Activated CD4-positive, alpha-beta memory T cell treated with anti-CD3 and anti-CD28 coated beads for 36 hours (primary cell): ENCODE results near the gene ZSWIM5. TPM values are rescaled to one million over a fixed set of nuclear protein-coding genes. Genes with fewer than 3 reads are reported as not detected.
"Not testable (repeated sequence)": the region's sequence is repeated elsewhere in the genome, so short reads cannot be mapped to it uniquely, and the experiment has no call there.

Experiments used
- CTCF ChIA-PET: fragments of 350-600 bp; sonication (Branson Sonifier 250); formaldehyde crosslinking; loops from one replicate; lab custom pipeline; 2021; ENCODE audit warnings: antibody characterized with exemption, inconsistent platforms; lab: Charles Lee
- POLR2A ChIA-PET: fragments of 350-600 bp; sonication (Branson Sonifier 250); formaldehyde crosslinking; loops from one replicate; lab custom pipeline; 2021; ENCODE audit warnings: antibody characterized with exemption; lab: Charles Lee
- DNase-seq: peaks from one replicate; pipeline ENCODE4 v3.0.0-alpha.2; 2020
- H3K27ac Mint-ChIP-seq: one replicate; pipeline ENCODE4 v1.8.0; 2021; ENCODE audit warnings: mixed read lengths
- H3K27me3 Mint-ChIP-seq: one replicate; pipeline ENCODE4 v1.8.0; 2021; ENCODE audit warnings: mixed read lengths
- H3K36me3 Mint-ChIP-seq: one replicate; pipeline ENCODE4 v1.8.0; 2021; ENCODE audit warnings: mixed read lengths
- H3K4me1 Mint-ChIP-seq: one replicate; pipeline ENCODE4 v1.8.0; 2021; ENCODE audit warnings: low read depth, mixed read lengths
- H3K4me3 Mint-ChIP-seq: one replicate; pipeline ENCODE4 v1.8.0; 2021; ENCODE audit warnings: mild to moderate bottlenecking, mixed read lengths
- H3K9me3 Mint-ChIP-seq: one replicate; pipeline ENCODE4 v1.8.0; 2021; ENCODE audit warnings: mixed read lengths
- intact Hi-C: fragments of 100-400 bp; cut with micrococcal nuclease; formaldehyde crosslinking; loops from one replicate; pipeline ENCODE4 v1.15.1; 2023
- total RNA-seq, 2 experiments: library from RNA; stranded (reverse); gene quantifications; one replicate each; pipeline ENCODE4 v1.2.3, GENCODE V29; 2021

ZSWIM5 gene
- total RNA-seq, 2 experiments from 2014 or later = 0.51 to 0.59 TPM

DNA sequence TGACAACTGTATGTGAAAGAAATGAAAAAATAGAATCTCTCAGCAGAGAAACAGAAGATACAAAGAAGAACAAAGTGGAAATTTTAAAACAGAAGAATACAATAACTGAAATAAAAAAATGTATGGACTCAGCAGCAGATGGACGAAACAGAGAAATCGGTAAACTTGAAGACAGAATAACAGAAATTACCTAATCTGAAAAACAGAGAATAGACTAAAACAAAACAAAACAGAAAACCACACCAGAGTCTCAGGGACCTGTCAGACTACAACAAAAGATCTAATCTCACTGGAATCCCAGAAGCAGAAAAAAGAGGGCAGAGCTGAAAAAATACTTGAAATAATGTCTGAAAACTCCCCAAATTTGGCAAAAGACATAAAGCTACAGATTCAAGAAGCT, 83.0 kb downstream of the ZSWIM5 start:
- no peak for DNase-seq
- intact Hi-C loops = no loop called here
- H3K27me3 Mint-ChIP-seq = no peaks in the 10 kb centered on the region
- H3K27ac Mint-ChIP-seq = no peak overlapping the region
- H3K4me1 Mint-ChIP-seq = peaks cover 5% of the 10 kb centered on the region
- H3K36me3 Mint-ChIP-seq = no peaks in the 10 kb centered on the region
- ChIA-PET POLR2A (no interaction called here), CTCF (no interaction called here)
- no peak overlapping the region for H3K4me3 Mint-ChIP-seq
- H3K9me3 Mint-ChIP-seq = no peaks in the 10 kb centered on the region

DNA sequence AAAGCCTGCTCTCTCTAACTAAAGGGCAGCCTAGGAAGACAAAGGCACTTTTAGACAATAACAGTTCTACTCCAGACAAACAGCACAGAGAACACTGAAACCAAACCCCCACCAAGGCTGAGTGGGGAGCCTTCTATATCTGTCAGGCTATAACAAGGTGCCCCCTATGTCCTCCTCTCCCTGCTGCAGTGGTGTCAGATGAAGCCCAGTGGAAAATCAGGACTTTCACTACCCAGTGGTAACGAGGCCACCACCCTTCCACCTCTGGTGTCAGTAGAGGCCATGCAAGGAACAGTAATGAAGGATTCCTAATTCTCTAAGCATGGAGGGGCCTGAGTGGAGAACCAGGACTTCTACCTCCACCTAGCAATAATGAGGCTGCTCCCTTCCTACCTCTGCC, 83.7 kb downstream of the ZSWIM5 start:
- H3K36me3 Mint-ChIP-seq = no peaks in the 10 kb centered on the region
- no peaks in the 10 kb centered on the region for H3K9me3 Mint-ChIP-seq
- no peaks in the 10 kb centered on the region for H3K27me3 Mint-ChIP-seq
- POLR2A ChIA-PET = no interaction called here
- H3K27ac Mint-ChIP-seq = no peak overlapping the region
- H3K4me1 Mint-ChIP-seq = peaks cover 6% of the 10 kb centered on the region
- no peak for DNase-seq
- H3K4me3 Mint-ChIP-seq = no peak overlapping the region
- intact Hi-C loops = no loop called here
- CTCF ChIA-PET = no interaction called here

DNA sequence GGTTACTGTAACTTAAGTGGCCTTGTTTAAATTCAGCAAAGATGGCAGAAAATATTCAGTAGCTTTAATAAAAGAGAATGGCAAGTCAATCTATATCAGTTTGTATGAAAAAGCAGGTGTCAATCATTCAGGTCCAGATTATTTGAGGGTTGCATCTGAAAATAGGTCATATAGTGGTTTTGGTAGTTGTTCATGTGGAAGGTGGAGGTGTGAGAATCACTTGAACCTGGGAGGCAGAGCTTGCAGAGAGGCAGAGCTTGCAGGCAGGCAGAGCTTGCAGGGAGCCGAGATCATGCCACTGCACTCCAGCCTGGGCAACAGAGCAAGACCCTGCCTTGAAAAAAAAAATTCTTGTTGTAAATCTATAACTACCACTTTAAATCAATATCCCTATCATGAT, 88.6 kb downstream of the ZSWIM5 start:
- Mint-ChIP-seq H3K4me1 (peaks cover 26% of the 10 kb centered on the region), H3K9me3 (no peaks in the 10 kb centered on the region), H3K36me3 (no peaks in the 10 kb centered on the region), H3K27me3 (no peaks in the 10 kb centered on the region), H3K4me3 (no peak overlapping the region), H3K27ac (no peak overlapping the region)
- intact Hi-C loops = no loop called here
- no peak for DNase-seq
- ChIA-PET CTCF (no interaction called here), POLR2A (no interaction called here)

DNA sequence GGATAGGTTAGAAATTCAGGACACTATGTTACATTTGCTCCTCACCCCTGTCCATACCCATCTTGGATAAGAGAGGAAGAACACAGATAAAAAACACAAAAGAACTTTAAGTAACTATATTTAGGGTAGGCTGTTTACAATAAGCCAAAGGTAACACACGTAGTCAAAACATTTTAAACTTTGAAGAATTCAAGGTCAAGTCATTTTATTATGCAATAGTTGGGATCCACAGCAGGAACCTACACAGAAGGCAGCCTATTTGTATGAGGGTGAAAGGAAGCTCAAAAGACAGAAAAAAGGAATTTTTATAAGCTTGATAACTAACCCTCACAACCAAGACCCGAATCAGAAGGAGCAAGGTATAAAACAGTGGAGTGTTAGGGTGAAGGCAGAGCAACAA, 89.6 kb downstream of the ZSWIM5 start:
- ChIA-PET POLR2A (no interaction called here), CTCF (no interaction called here)
- no peak for DNase-seq
- no peaks in the 10 kb centered on the region for H3K36me3 Mint-ChIP-seq
- peaks cover 26% of the 10 kb centered on the region for H3K4me1 Mint-ChIP-seq
- no peaks in the 10 kb centered on the region for H3K9me3 Mint-ChIP-seq
- H3K27me3 Mint-ChIP-seq = no peaks in the 10 kb centered on the region
- no peak overlapping the region for H3K4me3 Mint-ChIP-seq
- H3K27ac Mint-ChIP-seq = no peak overlapping the region
- intact Hi-C loops = no loop called here

DNA sequence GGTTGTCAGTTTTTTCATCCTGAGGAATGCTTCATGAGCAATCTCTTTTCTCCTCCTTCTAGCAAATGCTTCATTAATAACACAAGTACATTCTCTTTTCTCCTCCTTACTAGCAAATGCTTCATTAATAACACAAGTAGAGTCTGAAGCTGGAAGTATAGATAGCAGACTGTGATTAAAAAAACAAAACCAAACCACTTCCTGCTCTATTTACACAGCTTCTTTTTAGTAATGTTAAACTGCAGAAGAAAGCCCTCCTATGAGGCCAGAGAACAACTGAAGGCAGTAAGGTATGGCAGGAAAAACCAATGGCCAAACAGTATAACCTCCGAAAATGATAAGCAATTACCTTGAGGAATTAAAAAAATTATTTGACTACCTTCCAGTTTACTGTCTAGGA, 90.1 kb downstream of the ZSWIM5 start:
- Mint-ChIP-seq H3K27me3 (no peaks in the 10 kb centered on the region), H3K36me3 (no peaks in the 10 kb centered on the region), H3K4me3 (no peak overlapping the region), H3K9me3 (no peaks in the 10 kb centered on the region), H3K4me1 (peaks cover 26% of the 10 kb centered on the region), H3K27ac (no peak overlapping the region)
- CTCF ChIA-PET = no interaction called here
- intact Hi-C loops = no loop called here
- no peak for DNase-seq
- POLR2A ChIA-PET = no interaction called here

DNA sequence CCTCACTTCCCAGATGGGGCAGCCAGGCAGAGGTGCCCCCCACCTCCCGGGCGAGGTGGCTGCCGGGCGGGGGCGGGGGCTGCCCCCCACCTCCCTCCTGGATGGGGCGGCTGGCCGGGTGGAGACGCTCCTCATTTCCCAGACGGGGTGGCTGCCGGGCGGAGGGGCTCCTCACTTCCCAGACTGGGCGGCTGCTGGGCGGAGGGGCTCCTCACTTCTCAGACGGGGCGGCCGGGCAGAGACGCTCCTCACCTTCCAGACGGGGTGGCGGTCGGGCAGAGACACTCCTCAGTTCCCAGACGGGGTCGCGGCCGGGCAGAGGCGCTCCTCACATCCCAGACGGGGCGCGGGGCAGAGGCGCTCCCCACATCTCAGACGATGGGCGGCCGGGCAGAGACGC, 91.2 kb downstream of the ZSWIM5 start:
- H3K4me3 Mint-ChIP-seq, H3K36me3 Mint-ChIP-seq, CTCF ChIA-PET, POLR2A ChIA-PET, H3K27me3 Mint-ChIP-seq, intact Hi-C loops, H3K9me3 Mint-ChIP-seq, H3K27ac Mint-ChIP-seq, DNase-seq: not testable (repeated sequence)
- peaks cover 26% of the 10 kb centered on the region for H3K4me1 Mint-ChIP-seq

DNA sequence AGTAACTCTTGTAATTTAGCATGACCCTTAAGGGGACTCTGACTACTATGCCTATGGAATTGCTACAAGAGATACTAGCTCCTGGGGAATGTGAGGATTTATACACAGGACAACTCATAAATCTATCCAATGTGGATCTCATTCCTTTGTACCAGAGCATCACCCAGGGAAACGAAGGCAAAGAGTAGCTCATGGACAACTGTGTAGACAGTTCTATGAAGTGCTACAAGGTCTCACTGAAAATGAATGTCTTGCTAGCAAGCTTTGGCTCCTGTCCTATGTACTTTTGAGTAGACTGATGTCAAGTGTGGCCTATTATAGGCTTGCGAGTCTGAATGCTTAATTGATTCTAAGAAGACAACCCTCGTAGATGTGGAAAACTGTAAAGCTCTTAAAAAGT, 93.7 kb downstream of the ZSWIM5 start:
- Mint-ChIP-seq H3K27ac (no peak overlapping the region), H3K4me1 (peaks cover 19% of the 10 kb centered on the region), H3K36me3 (no peaks in the 10 kb centered on the region), H3K9me3 (no peaks in the 10 kb centered on the region), H3K27me3 (no peaks in the 10 kb centered on the region), H3K4me3 (no peak overlapping the region)
- intact Hi-C loops = no loop called here
- ChIA-PET POLR2A (no interaction called here), CTCF (interaction anchor here (1.0 kb wide), 1 partner anchor 19 kb away, joined by 3 read pairs; no protein-coding TSS in a partner anchor)
- DNase-seq = no peak

DNA sequence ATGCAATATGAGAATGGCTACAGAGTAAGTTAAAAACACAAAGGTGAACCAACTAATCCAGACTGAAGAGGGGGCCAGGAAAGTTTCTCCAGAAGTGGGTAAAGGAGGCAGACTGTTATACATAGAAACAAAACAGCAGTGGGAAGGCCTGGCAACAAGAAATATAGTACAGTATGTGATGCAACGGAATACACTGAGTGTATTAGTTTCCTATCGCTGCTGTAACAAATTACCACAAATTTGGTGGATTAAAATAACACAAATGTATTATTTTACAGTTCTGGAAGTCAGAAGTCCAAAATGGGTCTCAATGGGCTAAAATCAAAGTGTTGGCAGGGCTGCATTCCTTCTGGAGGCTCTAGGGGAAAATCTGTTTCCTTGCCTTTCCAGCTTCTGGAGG, 95.2 kb downstream of the ZSWIM5 start:
- POLR2A ChIA-PET = no interaction called here
- DNase-seq = no peak
- CTCF ChIA-PET = no interaction called here
- intact Hi-C loops = no loop called here
- Mint-ChIP-seq H3K4me3 (no peak overlapping the region), H3K27me3 (no peaks in the 10 kb centered on the region), H3K9me3 (no peaks in the 10 kb centered on the region), H3K4me1 (peaks cover 6% of the 10 kb centered on the region), H3K27ac (no peak overlapping the region), H3K36me3 (no peaks in the 10 kb centered on the region)

DNA sequence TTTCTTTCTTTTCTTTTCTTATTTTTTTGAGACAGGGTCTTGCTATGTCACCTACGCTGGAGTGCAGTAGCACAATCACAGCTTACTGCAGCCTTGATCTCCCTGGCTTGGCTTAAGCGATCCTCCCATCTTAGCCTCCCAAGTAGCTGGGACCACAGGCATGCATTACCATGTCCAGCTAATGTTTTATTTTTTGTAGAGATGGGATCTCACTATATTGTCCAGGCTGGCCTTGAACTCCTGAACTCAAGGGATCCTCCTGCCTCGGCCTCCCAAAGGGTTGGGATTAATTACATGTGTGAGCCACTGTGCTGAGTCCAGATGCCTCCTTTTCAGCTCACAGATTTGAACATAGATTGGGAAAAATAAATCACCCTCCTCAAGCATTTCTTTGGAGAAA, 98.6 kb downstream of the ZSWIM5 start:
- H3K27ac Mint-ChIP-seq = no peak overlapping the region
- H3K4me1 Mint-ChIP-seq = no peaks in the 10 kb centered on the region
- H3K4me3 Mint-ChIP-seq = no peak overlapping the region
- no peak for DNase-seq
- intact Hi-C loops = no loop called here
- POLR2A ChIA-PET = no interaction called here
- no peaks in the 10 kb centered on the region for H3K27me3 Mint-ChIP-seq
- CTCF ChIA-PET = no interaction called here
- no peaks in the 10 kb centered on the region for H3K9me3 Mint-ChIP-seq
- no peaks in the 10 kb centered on the region for H3K36me3 Mint-ChIP-seq

DNA sequence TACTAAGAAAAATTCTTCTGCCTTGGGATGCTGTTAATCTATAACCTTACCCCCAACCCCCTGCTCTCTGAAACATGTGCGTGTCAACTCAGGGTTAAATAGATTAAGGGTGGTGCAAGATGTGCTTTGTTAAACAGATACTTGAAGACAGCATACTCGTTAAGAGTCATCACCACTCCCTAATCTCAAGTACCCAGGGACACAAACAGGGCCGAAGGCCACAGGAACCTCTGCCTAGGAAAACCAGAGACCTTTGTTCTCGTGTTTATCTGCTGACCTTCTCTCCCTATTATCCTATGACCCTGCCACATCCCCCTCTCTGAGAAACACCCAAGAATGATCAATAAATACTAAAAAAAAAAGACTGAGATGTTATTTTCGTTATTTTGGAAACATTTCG, 99.5 kb downstream of the ZSWIM5 start:
- intact Hi-C loops, H3K4me1 Mint-ChIP-seq, POLR2A ChIA-PET, H3K27me3 Mint-ChIP-seq, H3K27ac Mint-ChIP-seq, CTCF ChIA-PET, H3K9me3 Mint-ChIP-seq, DNase-seq, H3K4me3 Mint-ChIP-seq, H3K36me3 Mint-ChIP-seq: not testable (repeated sequence)

DNA sequence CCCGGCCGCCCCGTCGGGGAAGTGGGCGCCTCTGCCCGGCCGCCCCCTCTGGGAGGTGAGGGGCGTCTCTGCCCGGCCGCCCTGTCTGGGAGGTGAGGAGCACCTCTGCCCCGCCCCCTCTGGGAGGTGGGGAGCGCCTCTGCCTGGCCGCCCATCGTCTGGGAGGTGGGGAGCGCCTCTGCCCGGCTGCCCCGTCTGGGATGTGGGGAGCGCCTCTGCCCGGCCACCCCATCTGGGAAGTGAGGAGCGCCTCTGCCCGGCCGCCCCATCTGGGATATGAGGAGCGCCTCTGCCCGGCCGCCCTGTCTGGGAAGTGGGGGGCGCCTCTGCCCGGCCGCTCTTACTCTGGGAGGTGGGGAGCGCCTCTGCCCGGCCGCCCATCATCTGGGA, 100.3 kb downstream of the ZSWIM5 start:
- not testable (repeated sequence) for H3K4me3 Mint-ChIP-seq

DNA sequence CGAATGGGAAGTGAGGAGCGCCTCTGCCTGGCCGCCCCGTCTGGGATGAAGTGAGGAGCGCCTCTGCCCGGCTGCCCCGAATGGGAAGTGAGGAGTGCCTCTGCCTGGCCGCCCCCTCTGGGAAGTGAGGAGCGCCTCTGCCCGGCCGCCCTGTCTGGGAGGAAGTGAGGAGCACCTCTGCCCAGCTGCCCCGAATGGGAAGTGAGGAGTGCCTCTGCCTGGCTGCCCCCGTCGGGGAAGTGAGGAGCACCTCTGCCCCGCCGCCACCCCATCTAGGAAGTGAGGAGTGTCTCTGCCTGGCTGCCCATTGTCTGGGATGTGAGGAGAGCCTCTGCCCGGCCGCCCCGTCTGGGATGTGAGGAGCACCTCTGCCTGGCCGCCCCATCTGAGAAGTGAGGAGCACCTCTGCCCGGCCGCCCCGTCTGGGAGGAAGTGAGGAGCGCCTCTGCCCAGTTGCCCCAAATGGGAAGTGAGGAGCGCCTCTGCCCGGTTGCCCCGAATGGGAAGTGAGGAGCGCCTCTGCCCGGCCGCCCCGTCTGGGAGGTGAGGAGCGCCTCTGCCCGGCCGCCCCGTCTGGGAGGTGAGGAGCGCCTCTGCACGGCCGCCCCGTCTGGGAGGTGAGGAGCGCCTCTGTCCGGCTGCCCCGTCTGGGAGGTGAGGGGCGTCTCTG, 100.8 kb downstream of the ZSWIM5 start:
- H3K27ac Mint-ChIP-seq, DNase-seq, intact Hi-C loops, H3K9me3 Mint-ChIP-seq, H3K4me3 Mint-ChIP-seq, CTCF ChIA-PET, H3K27me3 Mint-ChIP-seq, H3K36me3 Mint-ChIP-seq, POLR2A ChIA-PET, H3K4me1 Mint-ChIP-seq: not testable (repeated sequence)

More for the DNA sequence above, 100.3 kb downstream of the ZSWIM5 start:
- POLR2A ChIA-PET, CTCF ChIA-PET, DNase-seq, H3K27ac Mint-ChIP-seq, H3K36me3 Mint-ChIP-seq, H3K27me3 Mint-ChIP-seq, intact Hi-C loops, H3K9me3 Mint-ChIP-seq, H3K4me1 Mint-ChIP-seq: not testable (repeated sequence)

DNA sequence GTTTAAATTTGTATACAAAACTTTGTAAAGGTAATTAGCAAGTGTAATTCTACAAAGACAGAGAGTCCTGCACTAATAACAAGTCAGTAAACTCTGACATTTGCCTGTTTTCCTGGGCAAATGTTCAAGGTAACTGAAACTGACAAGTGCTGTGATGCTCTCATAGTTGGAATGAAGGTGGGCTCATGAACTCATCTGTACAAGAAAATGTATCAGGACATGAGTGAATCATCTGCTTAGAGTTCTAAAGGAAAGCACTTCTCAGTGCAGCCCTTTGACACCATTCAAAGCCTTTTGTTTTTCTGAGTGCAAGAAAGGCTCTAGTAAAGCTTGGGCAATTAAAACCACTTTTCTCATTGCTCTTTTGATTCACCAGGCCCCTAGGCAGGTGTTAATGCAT, 102.9 kb downstream of the ZSWIM5 start:
- no peak for DNase-seq
- H3K4me1 Mint-ChIP-seq = no peaks in the 10 kb centered on the region
- ChIA-PET CTCF (no interaction called here), POLR2A (no interaction called here)
- no peaks in the 10 kb centered on the region for H3K36me3 Mint-ChIP-seq
- H3K4me3 Mint-ChIP-seq = no peak overlapping the region
- intact Hi-C loops = no loop called here
- H3K9me3 Mint-ChIP-seq = no peaks in the 10 kb centered on the region
- H3K27me3 Mint-ChIP-seq = no peaks in the 10 kb centered on the region
- no peak overlapping the region for H3K27ac Mint-ChIP-seq
